GM18873 (cell line): ENCODE results near the gene TCFL5.

Experiments
- ATAC-seq: cut with Tn5 transposase; IDR thresholded peaks from one replicate; pipeline ENCODE4 v1.9.1; 2021; ENCODE audit warnings: mild to moderate bottlenecking, moderate library complexity, moderate number of reproducible peaks; ENCODE audit not compliant: unreplicated experiment, low FRiP score

TCFL5 gene

GRCh38 chr20:62815066-62815991 lies 46.3 kb downstream of the TCFL5 start:
- no peak for ATAC-seq

GRCh38 chr20:62814709-62815065 lies 46.9 kb downstream of the TCFL5 start:
- ATAC-seq: no peak

- ATAC-seq: no peak
Measured at GRCh38 chr20:62814060-62814708, 47.4 kb downstream of the TCFL5 start.

- ATAC-seq: no peak
Measured at GRCh38 chr20:62813588-62813987, 48.0 kb downstream of the TCFL5 start.

GRCh38 chr20:62812907-62813200 lies 48.8 kb downstream of the TCFL5 start:
- ATAC-seq: no peak

GRCh38 chr20:62812181-62812906 lies 49.3 kb downstream of the TCFL5 start:
- no peak for ATAC-seq

- no peak for ATAC-seq
Measured at GRCh38 chr20:62811720-62812119, 49.9 kb downstream of the TCFL5 start.

- no peak for ATAC-seq
Measured at GRCh38 chr20:62811320-62811719, 50.3 kb downstream of the TCFL5 start.

- ATAC-seq: no peak
Measured at GRCh38 chr20:62809530-62810428, 51.8 kb downstream of the TCFL5 start.

GRCh38 chr20:62808211-62808865 lies 53.3 kb downstream of the TCFL5 start:
- ATAC-seq: no peak

GRCh38 chr20:62807444-62808210 lies 54.0 kb downstream of the TCFL5 start:
- ATAC-seq: no peak

- no peak for ATAC-seq
Measured at GRCh38 chr20:62806383-62807050, 55.1 kb downstream of the TCFL5 start.

- no peak for ATAC-seq
Measured at GRCh38 chr20:62805711-62806382, 55.8 kb downstream of the TCFL5 start.

- ATAC-seq: no peak
Measured at GRCh38 chr20:62805155-62805710, 56.4 kb downstream of the TCFL5 start.

- ATAC-seq: no peak
Measured at GRCh38 chr20:62804627-62805154, 56.9 kb downstream of the TCFL5 start, which contains the start of gene OGFR. Gene OGFR (plus strand): TSS chr20:62804835. CDS start chr20:62804860, 25 bp downstream.

GRCh38 chr20:62804021-62804626 lies 57.5 kb downstream of the TCFL5 start:
- no peak for ATAC-seq
